ENCODE results near the gene SOX8.
"Not testable (repeated sequence)": the region's sequence is repeated elsewhere in the genome, so short reads cannot be mapped to it uniquely, and the experiment has no call there.

Gene SOX8

GRCh38 chr16:981695-982144 lies at the start of gene SOX8:
SOX8 (plus strand) TSS chr16:981770; CDS start chr16:981923, 153 bp downstream.
- in situ Hi-C loops (cut with MboI; ENCODE audit: low sequenced_read_pairs): no loop called here

DNA sequence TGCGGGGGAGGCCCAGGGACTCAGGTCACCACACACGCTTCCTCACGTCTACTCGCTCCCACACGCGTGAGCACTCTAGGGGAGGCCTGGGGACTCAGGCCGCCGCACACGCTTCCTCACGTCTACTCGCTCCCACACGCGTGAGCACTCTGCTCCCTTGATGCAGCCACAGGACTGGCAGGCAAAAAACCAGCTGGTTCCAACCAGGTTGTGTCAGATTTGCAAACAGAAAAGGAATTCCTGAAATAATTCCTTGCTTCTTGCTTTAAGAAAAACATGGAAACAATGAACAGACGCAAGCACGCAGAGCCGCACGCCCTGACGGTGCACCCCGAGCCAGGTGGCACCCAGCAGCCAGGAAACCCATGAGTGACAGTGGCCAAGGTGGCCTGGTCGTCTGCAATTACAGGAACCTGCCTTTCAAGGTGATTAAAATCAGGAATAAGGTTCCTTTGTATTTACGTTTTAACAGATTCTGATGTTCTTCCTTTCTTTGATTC lies 48.7 kb upstream of the SOX8 start:
- in situ Hi-C loops (cut with MboI; ENCODE audit: low sequenced_read_pairs): no loop called here

- in situ Hi-C loops (cut with MboI; ENCODE audit: low sequenced_read_pairs): no loop called here
Measured at GRCh38 chr16:933581-933980, 48.0 kb upstream of the SOX8 start.

DNA sequence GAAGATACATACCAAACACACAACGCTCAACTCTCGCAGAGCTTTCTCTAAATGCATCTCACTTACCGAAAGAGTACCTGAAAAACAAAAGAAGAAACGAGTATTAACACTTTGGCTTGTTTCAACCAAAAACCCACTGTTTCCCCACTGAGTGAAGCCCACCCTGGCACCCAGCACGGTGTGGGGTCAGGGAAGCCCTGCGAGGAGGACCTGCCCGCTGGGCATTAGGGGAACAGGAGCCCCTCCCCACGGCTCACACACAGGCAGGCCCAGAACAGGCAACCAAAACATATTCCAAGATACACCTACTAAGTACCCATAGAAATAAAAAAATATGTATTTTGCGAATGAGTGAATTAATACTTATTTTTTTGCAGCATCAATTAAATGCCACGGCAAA lies 47.4 kb upstream of the SOX8 start:
- in situ Hi-C loops (cut with MboI; ENCODE audit: low sequenced_read_pairs): no loop called here

DNA sequence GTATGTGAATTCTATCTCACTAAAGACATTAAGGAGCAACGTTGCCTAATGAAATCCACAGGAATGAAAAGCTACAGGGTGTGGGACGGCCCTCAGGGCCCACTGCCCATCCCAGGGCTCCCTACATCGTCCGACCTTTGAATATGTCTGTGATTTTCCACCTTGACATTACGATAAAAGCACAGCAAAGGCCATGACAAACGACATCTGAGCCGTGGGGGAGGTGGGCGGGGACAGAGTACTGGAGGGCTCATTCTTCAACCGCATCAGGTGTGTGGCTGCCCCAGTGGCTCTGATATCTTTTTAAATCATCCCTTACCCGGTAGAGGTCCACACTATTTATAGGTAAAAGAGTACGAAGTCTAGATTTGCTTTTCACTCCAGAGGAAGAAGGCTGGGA lies 45.9 kb upstream of the SOX8 start:
- in situ Hi-C loops (cut with MboI; ENCODE audit: low sequenced_read_pairs): no loop called here

GRCh38 chr16:937311-937710 lies 44.3 kb upstream of the SOX8 start:
- in situ Hi-C loops (cut with MboI; ENCODE audit: low sequenced_read_pairs): no loop called here

DNA sequence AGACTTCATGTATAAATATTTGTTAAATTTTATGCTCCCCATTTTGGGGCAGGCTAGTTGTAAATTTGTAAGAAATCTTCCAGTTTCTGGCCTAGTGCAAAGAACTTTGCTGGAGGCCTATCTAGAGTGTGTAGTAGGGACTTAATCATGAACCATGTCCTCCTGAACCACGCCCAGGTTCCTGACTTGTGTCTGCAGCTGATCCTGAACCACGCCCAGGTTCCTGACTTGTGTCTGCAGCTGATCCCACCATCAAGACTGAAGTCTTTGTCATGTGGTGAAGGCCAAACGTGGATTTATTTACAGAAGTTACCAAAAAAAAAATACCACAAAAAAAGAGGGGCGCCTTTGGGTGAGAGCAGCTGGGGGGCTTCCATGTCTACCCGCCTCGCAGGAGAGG lies 43.8 kb upstream of the SOX8 start:
- in situ Hi-C loops (cut with MboI; ENCODE audit: low sequenced_read_pairs): no loop called here

GRCh38 chr16:938136-938535 lies 43.4 kb upstream of the SOX8 start:
- in situ Hi-C loops (cut with MboI; ENCODE audit: low sequenced_read_pairs): no loop called here

DNA sequence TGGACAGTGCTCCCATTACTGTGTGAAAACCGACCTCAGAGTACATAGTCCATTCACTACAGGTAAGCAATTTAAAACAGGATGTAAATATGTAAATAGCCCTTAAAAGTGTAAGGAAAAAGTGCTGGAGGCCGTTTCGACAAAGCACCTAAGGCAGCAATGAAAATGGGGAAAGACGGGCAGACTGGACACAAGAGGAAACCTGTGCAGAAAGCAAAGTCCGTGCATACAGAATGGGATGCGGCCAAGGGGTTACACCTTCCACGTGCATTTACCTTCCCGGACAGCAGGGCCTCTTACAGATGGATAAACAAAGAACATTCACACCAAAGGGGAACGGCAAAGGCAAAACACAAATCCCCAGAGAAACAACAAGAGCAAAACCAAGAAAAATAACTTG lies 42.8 kb upstream of the SOX8 start:
- in situ Hi-C loops (cut with MboI; ENCODE audit: low sequenced_read_pairs): no loop called here

GRCh38 chr16:939311-939710 lies 42.3 kb upstream of the SOX8 start:
- in situ Hi-C loops (cut with MboI; ENCODE audit: low sequenced_read_pairs): no loop called here

DNA sequence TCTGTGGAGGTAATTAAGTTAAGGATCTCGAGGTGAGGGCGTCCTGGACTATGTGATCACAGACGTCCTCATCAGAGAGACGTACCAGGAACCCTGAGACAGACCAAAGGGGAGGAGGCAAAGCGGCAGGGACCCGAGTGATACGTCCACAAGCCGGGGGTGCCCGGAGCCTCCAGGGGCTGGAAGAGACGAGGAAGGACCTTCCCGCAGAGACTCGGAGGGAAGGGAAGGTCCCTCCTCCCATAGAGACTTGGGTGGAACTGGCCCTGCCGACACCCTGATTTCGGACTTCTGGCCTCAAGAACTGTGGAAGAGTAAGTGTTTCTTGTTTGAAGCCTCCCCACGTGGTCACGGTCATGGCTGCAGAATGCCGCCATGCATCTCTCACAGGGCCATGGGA lies 41.6 kb upstream of the SOX8 start:
- in situ Hi-C loops (cut with MboI; ENCODE audit: low sequenced_read_pairs): no loop called here

DNA sequence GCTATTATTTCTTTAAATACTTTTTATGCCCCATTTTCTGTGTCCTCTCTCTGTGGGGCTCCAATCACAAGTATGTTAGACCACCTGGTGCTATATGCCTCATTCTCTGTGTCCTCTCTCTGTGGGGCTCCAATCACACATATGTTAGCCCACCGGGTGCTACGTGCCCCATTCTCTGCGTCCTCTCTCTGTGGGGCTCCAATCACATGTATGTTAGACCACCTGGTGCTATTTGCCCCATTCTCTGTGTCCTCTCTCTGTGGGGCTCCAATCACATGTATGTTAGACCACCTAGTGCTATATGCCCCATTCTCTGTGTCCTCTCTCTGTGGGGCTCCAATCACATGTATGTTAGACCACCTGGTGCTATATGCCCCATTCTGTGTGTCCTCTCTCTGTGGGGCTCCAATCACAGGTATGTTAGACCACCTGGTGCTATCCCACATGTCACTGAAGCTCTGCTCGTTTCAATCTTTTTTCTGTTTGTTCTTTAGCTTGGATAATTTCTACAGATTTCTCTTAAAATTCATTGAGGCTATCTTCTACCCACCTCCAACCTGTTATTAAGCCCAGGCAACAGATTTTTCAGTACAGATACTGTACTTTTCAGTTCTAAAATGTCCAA lies 39.0 kb upstream of the SOX8 start:
- in situ Hi-C loops (cut with MboI; ENCODE audit: low sequenced_read_pairs): no loop called here

DNA sequence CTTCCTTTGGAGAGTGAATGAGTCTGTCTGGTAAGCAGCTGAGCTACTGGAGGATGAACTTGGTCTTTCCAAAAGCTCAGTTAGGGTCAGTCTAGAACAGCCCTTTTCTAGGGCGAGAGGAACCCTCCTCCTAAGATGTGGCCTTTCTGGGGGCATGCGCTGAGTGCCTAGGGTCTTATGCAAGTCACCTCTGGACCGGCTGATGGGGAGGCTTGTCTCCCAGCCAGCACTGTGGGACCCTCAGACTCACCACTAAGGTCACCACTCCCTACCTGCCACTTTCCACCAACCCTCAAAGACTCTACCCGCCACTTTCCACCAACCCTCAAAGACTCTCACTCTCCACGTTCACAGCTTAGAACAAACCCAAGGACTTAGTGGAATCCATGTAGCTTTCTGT lies 37.6 kb upstream of the SOX8 start:
- in situ Hi-C loops (cut with MboI; ENCODE audit: low sequenced_read_pairs): no loop called here

DNA sequence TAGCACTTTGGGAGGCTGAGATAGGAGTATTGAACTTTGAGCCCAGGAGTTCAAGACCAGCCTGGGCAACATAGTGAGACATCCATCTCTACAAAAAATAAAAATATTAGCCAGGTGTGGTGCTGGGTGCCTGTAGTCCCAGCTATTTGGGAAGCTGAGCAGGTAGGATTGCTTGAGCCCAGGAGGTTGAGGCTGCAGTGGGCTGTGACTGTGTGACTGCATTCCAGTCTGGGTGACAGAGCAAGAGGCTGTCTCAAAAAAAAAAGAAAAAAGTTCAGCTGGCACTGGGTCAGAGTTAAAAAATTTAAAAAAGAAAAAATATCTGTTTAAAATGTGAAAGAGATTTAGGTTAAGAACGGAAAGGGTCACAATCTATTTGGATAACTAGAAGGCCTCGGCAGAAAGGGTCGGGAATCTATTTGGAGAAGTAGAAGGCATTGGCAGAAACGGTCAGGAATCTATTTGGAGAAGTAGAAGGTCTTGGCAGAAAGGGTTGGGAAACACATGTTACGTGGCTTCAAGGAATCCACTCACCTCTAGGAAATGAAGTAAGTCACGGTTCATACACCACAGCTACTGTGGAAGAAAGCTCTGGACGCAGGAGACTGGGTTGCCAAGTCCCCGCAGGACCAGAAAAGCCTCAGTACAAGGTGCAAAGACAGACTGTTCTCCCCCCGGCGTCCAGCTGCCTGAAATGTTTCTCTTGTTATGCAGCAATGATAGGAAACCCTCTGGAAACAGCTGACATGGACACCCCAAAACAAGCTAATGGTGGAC lies 36.1 kb upstream of the SOX8 start:
- in situ Hi-C loops (cut with MboI; ENCODE audit: low sequenced_read_pairs): no loop called here

- in situ Hi-C loops (cut with MboI; ENCODE audit: low sequenced_read_pairs): no loop called here
Measured at GRCh38 chr16:946048-946395, 35.5 kb upstream of the SOX8 start.

DNA sequence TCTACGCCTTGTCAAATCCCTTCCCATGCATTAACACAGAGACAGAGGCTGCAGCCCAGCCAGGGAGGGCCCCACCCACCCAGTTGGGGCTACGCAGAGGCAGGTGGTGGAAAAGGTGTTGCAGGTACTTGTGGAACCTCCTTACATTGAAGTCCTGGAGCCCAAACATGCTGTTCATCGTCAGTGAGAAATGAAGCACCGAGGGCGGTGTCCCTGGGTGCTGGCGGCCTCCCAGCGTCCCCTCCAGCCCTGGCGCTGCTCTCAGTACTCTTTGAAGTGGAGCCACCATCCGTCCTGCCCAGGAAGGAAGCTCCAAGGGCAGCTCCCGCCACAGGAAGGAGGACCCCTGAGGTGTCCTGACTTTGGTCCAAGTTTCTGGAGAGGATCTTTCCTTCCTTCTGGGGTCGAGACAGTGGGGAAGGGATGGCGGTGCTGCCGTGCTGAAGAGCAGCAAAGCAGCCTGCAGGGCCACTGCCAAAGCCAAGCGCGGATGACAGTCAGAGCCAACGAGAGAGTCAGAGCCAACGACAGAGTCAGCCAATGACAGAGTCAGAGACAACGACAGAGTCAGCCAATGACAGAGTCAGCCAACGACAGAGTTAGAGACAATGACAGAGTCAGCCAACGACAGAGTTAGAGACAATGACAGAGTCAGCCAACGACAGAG lies 34.2 kb upstream of the SOX8 start:
- in situ Hi-C loops (cut with MboI; ENCODE audit: low sequenced_read_pairs): no loop called here

- in situ Hi-C loops (cut with MboI; ENCODE audit: low sequenced_read_pairs): not testable (repeated sequence)
Measured at GRCh38 chr16:947922-948303, 33.7 kb upstream of the SOX8 start.

GRCh38 chr16:948767-949166 lies 32.8 kb upstream of the SOX8 start:
- in situ Hi-C loops (cut with MboI; ENCODE audit: low sequenced_read_pairs): not testable (repeated sequence)

- in situ Hi-C loops (cut with MboI; ENCODE audit: low sequenced_read_pairs): not testable (repeated sequence)
Measured at GRCh38 chr16:950733-951573, 30.6 kb upstream of the SOX8 start.

- in situ Hi-C loops (cut with MboI; ENCODE audit: low sequenced_read_pairs): no loop called here
Measured at GRCh38 chr16:951660-952301, 29.8 kb upstream of the SOX8 start.

DNA sequence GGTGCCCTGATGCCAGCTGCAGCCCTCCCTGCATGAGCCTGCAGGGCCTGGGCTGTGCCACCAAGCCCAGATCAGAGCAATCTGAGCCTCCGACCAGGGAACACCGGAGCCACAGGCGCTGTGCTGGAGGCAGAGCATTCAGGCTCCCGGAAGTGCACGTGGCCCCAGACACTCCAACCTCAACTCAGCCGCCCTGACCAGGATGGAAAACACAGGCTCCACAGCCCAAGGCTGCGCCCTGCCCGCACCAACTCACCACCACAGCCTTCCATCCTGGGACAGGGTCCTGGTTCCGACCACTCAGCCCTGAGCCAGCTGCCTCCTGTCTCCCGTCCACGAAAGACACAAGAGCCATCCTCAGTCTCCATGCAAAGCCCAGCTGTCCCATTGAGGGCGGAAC lies 29.2 kb upstream of the SOX8 start:
- in situ Hi-C loops (cut with MboI; ENCODE audit: low sequenced_read_pairs): no loop called here
